Astrocyte of the spinal cord (primary cell): Measurements from ENCODE around the gene AMOTL1.

ENCODE experiments used
- DNase-seq: peaks from one replicate; pipeline ENCODE4 v3.0.0; 2011; ENCODE audit warnings: low read depth, low spot score
- H3K4me3 ChIP-seq: 2 replicates; pipeline ENCODE4 v1.5.1; 2011; ENCODE audit warnings: low read depth, mild to moderate bottlenecking, low read length, moderate library complexity
- in situ Hi-C: cut with HindIII; loops from 2 replicates; pipeline ENCODE4 v1.10.0; 2017; ENCODE audit warnings: low sequenced_read_pairs
- TF ChIP-seq, protein P1 (sequence below): IDR thresholded peaks from 2 replicates; pipeline ENCODE4 v1.5.1; 2012; ENCODE audit warnings: low read depth, mild to moderate bottlenecking, low read length, inconsistent platforms

The AMOTL1 gene

GRCh38 chr11:94853836-94854235 lies 85.7 kb downstream of the AMOTL1 start:
- H3K4me3 ChIP-seq: no peak overlapping the region
- no peak for DNase-seq
- in situ Hi-C loops: no loop called here
- TF ChIP-seq, protein P1, sequence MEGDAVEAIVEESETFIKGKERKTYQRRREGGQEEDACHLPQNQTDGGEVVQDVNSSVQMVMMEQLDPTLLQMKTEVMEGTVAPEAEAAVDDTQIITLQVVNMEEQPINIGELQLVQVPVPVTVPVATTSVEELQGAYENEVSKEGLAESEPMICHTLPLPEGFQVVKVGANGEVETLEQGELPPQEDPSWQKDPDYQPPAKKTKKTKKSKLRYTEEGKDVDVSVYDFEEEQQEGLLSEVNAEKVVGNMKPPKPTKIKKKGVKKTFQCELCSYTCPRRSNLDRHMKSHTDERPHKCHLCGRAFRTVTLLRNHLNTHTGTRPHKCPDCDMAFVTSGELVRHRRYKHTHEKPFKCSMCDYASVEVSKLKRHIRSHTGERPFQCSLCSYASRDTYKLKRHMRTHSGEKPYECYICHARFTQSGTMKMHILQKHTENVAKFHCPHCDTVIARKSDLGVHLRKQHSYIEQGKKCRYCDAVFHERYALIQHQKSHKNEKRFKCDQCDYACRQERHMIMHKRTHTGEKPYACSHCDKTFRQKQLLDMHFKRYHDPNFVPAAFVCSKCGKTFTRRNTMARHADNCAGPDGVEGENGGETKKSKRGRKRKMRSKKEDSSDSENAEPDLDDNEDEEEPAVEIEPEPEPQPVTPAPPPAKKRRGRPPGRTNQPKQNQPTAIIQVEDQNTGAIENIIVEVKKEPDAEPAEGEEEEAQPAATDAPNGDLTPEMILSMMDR: no peak

GRCh38 chr11:94854770-94855633 lies 86.8 kb downstream of the AMOTL1 start:
- no peak for DNase-seq
- TF ChIP-seq, protein P1: no peak
- in situ Hi-C loops: no loop called here
- H3K4me3 ChIP-seq: no peak overlapping the region

- in situ Hi-C loops: no loop called here
- H3K4me3 ChIP-seq: no peak overlapping the region
- TF ChIP-seq, protein P1: no peak
- DNase-seq: no peak
These were observed 87.5 kb downstream of the AMOTL1 start for GRCh38 chr11:94855666-94856065.

DNA sequence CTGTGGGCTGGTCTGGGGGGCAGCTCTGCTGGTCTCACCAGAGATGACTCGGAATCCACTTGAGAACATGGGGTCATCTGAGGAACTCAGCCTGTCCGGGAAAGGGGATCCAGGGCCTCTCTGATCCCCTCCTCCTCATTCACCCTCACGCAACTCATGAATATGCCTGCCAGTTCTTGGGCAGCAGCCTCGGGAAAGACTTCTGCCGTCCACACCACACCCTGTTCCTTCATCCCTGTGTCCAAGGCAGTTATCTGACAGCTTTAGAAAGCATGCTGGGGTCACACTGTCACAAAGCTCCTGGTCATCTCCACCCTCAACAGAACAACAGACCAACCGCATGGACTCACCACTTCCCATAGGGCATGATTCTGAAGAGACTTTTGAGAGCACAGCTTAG lies 88.3 kb downstream of the AMOTL1 start:
- H3K4me3 ChIP-seq: no peak overlapping the region
- no peak for DNase-seq
- in situ Hi-C loops: no loop called here
- TF ChIP-seq, protein P1: no peak

- no peak overlapping the region for H3K4me3 ChIP-seq
- TF ChIP-seq, protein P1: no peak
- in situ Hi-C loops: no loop called here
- no peak for DNase-seq
These were observed 89.2 kb downstream of the AMOTL1 start for GRCh38 chr11:94857337-94857736.

DNA sequence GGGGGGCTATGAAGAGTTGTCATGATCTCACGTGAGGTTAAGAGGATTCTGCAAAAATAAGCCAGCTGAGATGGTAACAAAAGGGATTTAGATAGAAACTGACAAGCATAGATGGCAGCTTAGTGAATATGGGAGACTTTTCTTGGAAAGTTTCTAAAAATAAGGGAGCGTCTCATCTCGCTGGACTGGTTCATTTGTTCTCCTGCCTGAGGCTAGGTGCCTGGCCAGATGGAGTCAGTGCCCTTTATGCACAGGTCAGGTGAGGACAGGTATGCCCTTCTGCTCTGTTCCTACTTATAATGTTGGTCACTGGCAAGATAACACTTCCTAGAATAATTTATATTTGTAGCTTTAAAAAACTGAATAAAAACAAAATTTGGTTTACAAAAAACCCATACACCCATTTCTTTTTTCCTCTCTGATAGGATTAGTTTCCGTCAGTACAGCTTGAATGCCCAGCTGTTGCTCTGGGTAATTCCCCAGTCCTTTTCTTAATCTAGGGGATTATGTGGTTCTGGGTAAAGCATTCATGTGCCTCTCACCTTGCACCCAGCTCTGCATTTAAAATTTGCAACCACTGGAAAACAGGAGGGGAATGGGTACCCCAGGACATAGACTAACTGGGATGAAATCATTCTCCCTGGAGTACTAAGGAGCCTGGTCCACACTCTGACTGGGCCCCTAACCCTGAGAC lies 90.0 kb downstream of the AMOTL1 start:
- DNase-seq: no peak
- TF ChIP-seq, protein P1: no peak
- no peak overlapping the region for H3K4me3 ChIP-seq
- in situ Hi-C loops: no loop called here
